ENCODE data around the gene GBF1. TPM values are rescaled to one million over a fixed set of nuclear protein-coding genes. Genes with fewer than 3 reads are reported as not detected.

The GBF1 gene
- total and polyA plus RNA-seq, 2 of the 13 experiments (the other 11 are each of a cell fraction or from before 2014, with no cell fraction given) = 17.1 to 21.9 TPM

DNA sequence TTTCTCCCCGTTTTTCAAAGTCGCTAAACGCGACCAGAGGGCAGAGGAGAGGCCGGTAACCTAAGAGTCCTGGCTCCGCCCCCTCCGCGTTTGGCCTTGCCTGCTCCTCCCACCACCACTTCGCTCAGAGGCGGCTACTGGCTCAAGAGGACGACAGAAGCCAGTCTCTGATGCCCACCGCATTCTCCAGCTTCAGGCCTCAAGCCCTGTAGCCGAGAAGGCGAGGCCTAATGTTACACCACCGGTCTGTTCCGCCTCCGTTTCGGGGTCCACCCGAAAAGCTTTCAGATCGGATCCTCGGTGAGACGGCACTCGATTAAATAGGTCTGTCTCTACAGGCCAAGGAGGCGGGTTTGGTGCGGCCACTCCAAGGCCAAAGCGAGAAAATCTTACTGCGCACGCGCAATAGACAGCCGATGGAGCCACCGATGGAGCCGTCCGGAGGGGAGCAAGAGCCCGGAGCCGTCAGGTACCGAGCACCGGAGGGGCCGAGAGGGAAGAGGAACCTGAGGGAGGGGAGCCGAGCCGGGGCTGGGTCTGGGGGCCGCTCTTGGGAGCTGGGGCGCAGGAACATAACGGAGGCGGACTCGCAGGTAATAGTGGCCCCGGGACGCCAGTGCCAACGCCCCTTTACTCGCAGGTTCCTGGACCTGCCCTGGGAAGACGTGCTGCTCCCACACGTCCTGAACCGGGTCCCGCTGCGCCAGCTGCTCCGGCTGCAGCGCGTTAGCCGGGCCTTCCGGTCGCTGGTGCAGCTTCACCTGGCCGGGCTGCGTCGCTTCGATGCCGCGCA lies 175.6 kb downstream of the GBF1 start, which contains the start of gene FBXL15 (continued):
- no peak for TF ChIP-seq ZNF891 (CRISPR knock-in tag; IDR thresholded peaks at IDR 0.05)
- TF ChIP-seq, protein P1, sequence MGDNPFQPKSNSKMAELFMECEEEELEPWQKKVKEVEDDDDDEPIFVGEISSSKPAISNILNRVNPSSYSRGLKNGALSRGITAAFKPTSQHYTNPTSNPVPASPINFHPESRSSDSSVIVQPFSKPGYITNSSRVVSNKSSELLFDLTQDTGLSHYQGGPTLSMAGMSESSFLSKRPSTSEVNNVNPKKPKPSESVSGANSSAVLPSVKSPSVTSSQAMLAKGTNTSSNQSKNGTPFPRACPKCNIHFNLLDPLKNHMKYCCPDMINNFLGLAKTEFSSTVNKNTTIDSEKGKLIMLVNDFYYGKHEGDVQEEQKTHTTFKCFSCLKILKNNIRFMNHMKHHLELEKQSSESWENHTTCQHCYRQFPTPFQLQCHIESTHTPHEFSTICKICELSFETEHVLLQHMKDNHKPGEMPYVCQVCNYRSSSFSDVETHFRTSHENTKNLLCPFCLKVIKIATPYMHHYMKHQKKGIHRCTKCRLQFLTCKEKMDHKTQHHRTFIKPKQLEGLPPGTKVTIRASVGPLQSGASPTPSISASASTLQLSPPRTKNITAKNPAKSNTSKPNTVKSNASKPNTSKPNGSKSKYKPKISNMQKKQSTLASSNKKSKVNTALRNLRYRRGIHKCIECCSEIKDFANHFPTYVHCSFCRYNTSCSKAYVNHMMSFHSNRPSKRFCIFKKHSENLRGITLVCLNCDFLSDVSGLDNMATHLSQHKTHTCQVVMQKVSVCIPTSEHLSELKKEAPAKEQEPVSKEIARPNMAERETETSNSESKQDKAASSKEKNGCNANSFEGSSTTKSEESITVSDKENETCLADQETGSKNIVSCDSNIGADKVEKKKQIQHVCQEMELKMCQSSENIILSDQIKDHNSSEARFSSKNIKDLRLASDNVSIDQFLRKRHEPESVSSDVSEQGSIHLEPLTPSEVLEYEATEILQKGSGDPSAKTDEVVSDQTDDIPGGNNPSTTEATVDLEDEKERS (CRISPR knock-in tag; IDR thresholded peaks at IDR 0.05) = no peak
- no peak; the same call in 1 of the 2 replicates for TF ChIP-seq ZFP41 (CRISPR knock-in tag; IDR thresholded peaks at IDR 0.05; ENCODE audit: borderline replicate concordance)
- TF ChIP-seq POLR2AphosphoS5 (IDR thresholded peaks at IDR 0.05; ENCODE audit: low read depth, low read length) = peak; percentile 49
- TF ChIP-seq KLF12 (CRISPR knock-in tag; IDR thresholded peaks at IDR 0.05; ENCODE audit: borderline replicate concordance) = peak; percentile 82; the same call in 1 of the 2 replicates
- no peak for TF ChIP-seq TP53 (CRISPR knock-in tag; conservative IDR thresholded peaks at IDR 0.05)
- TF ChIP-seq, protein P2, sequence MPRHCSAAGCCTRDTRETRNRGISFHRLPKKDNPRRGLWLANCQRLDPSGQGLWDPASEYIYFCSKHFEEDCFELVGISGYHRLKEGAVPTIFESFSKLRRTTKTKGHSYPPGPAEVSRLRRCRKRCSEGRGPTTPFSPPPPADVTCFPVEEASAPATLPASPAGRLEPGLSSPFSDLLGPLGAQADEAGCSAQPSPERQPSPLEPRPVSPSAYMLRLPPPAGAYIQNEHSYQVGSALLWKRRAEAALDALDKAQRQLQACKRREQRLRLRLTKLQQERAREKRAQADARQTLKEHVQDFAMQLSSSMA (CRISPR knock-in tag; IDR thresholded peaks at IDR 0.05) = no peak
- no peak; the same call in none of the 2 replicates for TF ChIP-seq FOXA3 (CRISPR knock-in tag; IDR thresholded peaks at IDR 0.05)
- no peak; the same call in 1 of the 2 replicates for TF ChIP-seq ZNF878 (CRISPR knock-in tag; IDR thresholded peaks at IDR 0.05)
- TF ChIP-seq, protein P3, sequence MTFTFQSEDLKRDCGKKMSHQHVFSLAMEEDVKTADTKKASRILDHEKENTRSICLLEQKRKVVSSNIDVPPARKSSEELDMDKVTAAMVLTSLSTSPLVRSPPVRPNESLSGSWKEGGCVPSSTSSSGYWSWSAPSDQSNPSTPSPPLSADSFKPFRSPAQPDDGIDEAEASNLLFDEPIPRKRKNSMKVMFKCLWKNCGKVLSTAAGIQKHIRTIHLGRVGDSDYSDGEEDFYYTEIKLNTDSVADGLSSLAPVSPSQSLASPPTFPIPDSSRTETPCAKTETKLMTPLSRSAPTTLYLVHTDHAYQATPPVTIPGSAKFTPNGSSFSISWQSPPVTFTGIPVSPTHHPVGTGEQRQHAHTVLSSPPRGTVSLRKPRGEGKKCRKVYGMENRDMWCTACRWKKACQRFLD (CRISPR knock-in tag; IDR thresholded peaks at IDR 0.05; ENCODE audit: borderline replicate concordance) = no peak; the same call in 1 of the 2 replicates
- TF ChIP-seq ZNF790 (CRISPR knock-in tag; IDR thresholded peaks at IDR 0.05; ENCODE audit: borderline replicate concordance) = peak; percentile 65; the same call in 1 of the 2 replicates
- peak; percentile 70; the same call in 1 of the 2 replicates for TF ChIP-seq SP4 (CRISPR knock-in tag; IDR thresholded peaks at IDR 0.05)
- TF ChIP-seq, protein P4, sequence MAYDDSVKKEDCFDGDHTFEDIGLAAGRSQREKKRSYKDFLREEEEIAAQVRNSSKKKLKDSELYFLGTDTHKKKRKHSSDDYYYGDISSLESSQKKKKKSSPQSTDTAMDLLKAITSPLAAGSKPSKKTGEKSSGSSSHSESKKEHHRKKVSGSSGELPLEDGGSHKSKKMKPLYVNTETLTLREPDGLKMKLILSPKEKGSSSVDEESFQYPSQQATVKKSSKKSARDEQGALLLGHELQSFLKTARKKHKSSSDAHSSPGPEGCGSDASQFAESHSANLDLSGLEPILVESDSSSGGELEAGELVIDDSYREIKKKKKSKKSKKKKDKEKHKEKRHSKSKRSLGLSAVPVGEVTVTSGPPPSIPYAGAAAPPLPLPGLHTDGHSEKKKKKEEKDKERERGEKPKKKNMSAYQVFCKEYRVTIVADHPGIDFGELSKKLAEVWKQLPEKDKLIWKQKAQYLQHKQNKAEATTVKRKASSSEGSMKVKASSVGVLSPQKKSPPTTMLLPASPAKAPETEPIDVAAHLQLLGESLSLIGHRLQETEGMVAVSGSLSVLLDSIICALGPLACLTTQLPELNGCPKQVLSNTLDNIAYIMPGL (CRISPR knock-in tag; IDR thresholded peaks at IDR 0.05; ENCODE audit: borderline replicate concordance in 1 of 2, low read depth in 1 of 2) = peak; percentile 74 to 76
- TF ChIP-seq ZSCAN31 (CRISPR knock-in tag; IDR thresholded peaks at IDR 0.05; ENCODE audit: low read depth) = peak; percentile 82
- TF ChIP-seq, protein P5, sequence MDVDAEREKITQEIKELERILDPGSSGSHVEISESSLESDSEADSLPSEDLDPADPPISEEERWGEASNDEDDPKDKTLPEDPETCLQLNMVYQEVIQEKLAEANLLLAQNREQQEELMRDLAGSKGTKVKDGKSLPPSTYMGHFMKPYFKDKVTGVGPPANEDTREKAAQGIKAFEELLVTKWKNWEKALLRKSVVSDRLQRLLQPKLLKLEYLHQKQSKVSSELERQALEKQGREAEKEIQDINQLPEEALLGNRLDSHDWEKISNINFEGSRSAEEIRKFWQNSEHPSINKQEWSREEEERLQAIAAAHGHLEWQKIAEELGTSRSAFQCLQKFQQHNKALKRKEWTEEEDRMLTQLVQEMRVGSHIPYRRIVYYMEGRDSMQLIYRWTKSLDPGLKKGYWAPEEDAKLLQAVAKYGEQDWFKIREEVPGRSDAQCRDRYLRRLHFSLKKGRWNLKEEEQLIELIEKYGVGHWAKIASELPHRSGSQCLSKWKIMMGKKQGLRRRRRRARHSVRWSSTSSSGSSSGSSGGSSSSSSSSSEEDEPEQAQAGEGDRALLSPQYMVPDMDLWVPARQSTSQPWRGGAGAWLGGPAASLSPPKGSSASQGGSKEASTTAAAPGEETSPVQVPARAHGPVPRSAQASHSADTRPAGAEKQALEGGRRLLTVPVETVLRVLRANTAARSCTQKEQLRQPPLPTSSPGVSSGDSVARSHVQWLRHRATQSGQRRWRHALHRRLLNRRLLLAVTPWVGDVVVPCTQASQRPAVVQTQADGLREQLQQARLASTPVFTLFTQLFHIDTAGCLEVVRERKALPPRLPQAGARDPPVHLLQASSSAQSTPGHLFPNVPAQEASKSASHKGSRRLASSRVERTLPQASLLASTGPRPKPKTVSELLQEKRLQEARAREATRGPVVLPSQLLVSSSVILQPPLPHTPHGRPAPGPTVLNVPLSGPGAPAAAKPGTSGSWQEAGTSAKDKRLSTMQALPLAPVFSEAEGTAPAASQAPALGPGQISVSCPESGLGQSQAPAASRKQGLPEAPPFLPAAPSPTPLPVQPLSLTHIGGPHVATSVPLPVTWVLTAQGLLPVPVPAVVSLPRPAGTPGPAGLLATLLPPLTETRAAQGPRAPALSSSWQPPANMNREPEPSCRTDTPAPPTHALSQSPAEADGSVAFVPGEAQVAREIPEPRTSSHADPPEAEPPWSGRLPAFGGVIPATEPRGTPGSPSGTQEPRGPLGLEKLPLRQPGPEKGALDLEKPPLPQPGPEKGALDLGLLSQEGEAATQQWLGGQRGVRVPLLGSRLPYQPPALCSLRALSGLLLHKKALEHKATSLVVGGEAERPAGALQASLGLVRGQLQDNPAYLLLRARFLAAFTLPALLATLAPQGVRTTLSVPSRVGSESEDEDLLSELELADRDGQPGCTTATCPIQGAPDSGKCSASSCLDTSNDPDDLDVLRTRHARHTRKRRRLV (CRISPR knock-in tag; IDR thresholded peaks at IDR 0.05) = 0 out of 2 replicates have a peak, but pooled peaks have one; percentile 37
